GM12874 (cell line): ENCODE results near the gene PHACTR1.

Source experiments
- TF ChIP-seq, protein P1 (sequence below): IDR thresholded peaks from 2 replicates; pipeline ENCODE4 v1.5.1; 2011; ENCODE audit warnings: low read depth, mild to moderate bottlenecking, control low read depth, low read length, moderate library complexity; ENCODE audit not compliant: insufficient read depth

Gene PHACTR1

DNA sequence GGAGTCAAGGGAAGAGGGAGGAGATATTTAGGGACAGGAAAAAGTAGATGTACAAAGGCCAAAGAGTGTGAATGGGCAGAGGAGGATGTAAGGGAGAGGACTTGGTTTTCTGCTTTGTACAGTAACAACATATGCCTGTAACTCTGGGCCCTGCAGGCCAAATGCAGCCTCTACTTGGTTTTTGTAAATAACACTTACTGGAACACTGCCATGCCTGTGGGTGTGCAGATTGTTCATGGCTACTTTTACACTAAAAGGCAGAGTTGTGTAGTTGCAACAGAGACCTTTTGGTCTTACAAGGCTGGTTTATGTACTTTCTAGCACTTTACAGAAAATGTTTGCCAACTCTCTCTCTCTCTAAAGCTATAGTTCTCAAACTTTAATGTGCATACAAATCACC, 157.1 kb downstream of the PHACTR1 start:
- TF ChIP-seq, protein P1, sequence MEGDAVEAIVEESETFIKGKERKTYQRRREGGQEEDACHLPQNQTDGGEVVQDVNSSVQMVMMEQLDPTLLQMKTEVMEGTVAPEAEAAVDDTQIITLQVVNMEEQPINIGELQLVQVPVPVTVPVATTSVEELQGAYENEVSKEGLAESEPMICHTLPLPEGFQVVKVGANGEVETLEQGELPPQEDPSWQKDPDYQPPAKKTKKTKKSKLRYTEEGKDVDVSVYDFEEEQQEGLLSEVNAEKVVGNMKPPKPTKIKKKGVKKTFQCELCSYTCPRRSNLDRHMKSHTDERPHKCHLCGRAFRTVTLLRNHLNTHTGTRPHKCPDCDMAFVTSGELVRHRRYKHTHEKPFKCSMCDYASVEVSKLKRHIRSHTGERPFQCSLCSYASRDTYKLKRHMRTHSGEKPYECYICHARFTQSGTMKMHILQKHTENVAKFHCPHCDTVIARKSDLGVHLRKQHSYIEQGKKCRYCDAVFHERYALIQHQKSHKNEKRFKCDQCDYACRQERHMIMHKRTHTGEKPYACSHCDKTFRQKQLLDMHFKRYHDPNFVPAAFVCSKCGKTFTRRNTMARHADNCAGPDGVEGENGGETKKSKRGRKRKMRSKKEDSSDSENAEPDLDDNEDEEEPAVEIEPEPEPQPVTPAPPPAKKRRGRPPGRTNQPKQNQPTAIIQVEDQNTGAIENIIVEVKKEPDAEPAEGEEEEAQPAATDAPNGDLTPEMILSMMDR, result no peak

GRCh38 chr6:12875051-12875450, 158.5 kb downstream of the PHACTR1 start:
- TF ChIP-seq, protein P1, result no peak

DNA sequence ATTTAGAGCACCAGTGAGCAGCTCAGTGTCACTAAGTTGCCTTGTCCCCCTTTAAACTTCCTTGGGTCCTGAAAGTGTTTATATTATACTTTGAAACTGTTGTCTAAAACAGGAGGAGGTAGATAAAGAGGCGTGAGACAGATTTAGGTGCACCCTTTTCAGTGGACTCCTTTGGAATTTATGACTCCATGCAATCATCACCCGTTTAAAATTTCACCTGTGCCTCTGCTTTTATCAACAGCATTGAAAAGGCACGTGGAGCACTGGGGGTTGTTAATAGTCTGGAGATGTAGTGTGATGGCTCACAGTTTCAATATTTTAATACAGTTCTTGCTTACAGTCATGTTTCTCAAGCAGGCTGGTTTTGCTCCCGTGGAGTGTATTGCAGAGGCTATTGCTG, 162.2 kb downstream of the PHACTR1 start:
- TF ChIP-seq, protein P1, result no peak

DNA sequence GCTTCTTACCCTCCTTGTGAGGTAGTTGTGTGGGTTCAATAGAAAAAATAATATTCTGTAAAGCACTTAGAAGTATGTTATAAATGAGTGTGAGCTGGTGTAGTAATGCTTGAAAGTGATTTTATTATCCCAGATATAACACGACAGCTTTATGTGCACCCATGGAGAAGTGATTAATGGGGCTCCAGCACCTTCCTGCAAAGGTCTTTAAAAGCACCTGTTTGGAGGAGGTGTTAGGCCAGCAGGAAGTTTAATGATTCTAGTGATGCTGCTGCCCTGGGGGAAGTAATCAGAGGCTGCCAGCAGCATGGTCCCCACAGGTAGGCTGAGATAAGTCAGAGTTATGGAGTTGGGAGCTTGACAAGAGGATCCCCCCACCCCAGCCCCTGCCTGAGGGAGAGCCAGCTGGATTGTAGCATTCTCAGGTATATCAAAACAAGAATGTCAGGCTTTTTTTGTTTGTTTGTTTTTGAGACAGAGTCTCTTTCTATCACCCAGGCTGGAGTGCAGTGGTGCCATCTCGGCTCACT, 166.3 kb downstream of the PHACTR1 start:
- TF ChIP-seq, protein P1, result no peak

DNA sequence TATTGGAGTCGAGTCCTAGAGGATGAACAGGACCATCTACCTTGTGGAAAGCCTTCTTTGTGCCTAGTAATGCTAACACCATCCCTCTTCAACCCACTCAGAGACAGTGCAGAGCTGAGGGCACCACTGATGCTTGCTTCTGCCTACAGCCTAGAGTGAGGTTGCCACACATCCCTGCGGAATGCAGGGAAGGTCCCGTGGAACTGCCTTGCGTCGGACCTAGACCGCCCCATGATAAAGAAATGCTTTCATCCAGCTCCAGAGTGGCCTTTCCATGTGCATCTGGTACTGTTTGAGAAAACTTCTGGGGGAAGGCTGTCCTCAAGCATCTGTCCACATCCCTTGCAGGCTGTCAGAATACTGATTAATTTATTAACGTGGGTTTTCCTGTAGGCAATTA, 168.4 kb downstream of the PHACTR1 start:
- TF ChIP-seq, protein P1, result no peak

DNA sequence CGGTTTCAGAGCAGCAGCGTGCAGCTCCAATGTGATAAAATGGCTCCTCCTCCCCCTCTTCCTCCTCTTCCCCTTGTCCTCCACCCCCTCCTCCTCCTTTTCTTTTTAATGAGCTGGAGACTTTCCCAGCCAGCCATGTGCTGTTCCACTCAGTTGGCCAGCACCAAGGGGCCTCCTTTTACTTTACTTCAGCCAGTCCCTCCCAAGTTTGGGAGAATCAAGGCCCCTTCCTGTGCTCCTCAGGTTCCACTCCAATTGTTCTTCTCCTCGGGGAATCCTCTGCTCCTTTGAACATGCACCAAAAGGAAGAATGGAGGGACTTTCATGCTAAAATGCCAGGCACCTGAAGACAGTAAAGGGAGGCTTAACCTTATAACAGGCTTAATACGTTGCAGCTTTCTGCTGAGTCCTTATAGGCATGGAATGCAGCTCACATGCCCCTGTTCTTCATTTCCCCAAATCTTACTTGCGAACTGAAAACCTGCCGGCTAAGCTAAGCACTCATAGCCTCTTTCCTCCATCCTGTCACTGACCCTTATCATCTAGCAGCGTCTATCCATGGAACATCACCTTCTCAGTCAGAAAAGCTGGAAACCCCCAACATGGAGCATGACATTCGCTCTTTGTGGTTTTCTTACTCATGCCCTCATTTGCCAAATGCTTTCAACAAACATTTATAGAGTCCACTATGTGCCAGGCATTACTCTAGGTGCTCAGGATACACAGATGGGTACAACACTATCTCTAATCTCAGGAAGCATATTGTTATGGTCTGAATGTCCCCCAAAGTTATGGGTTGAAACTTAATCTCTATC, 170.6 kb downstream of the PHACTR1 start:
- TF ChIP-seq, protein P1, result no peak

DNA sequence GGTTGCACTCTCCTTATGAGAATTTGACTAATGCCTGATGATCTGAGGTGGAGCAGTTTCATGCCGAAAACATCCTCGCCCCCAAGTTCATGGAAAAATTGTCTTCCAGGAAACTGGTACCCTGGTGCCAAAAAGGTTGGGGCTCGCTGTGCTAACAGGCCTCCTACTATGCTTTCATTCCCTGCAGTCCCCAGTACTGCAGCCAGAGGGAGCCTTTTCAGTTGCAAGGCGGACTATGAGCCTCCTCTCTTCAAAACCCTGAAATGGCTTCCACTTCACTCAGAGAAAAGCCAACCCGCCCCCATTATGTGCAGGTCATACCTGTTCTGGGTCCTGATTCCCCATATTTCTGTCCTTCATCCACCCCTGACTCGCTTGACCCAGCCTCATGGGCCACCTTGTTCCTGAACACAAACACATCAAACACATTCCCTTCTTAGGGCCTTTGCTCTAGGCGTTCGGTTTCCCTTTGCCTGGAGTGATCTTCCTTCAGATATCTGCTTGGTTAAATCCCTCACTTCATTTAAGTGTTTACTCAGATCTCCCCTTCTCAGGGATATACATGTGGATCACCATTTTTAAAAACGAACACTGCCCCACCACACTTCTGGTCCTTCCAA, 173.7 kb downstream of the PHACTR1 start:
- TF ChIP-seq, protein P1, result peak; percentile 73
